Breast epithelium (tissue), 3 donors: ENCODE results near the gene DUSP22.

ENCODE experiments used
- POLR2A ChIP-seq: fragments of 450-650 bp; IDR thresholded peaks from one replicate; pipeline ENCODE4 v1.6.1; 2016; ENCODE audit warnings: antibody characterized with exemption, mild to moderate bottlenecking, moderate library complexity
- TF ChIP-seq, protein P1 (sequence below), 3 donors: fragments of 450-650 bp; IDR thresholded peaks; one replicate each; pipeline ENCODE4 v1.5.1; 2016 to 2017; ENCODE audit warnings: antibody characterized with exemption in 3 of 3, mild to moderate bottlenecking in 3 of 3, moderate library complexity in 3 of 3

GRCh38 chr6:250676-251075 is 41.6 kb upstream of the DUSP22 start:
- TF ChIP-seq, protein P1, sequence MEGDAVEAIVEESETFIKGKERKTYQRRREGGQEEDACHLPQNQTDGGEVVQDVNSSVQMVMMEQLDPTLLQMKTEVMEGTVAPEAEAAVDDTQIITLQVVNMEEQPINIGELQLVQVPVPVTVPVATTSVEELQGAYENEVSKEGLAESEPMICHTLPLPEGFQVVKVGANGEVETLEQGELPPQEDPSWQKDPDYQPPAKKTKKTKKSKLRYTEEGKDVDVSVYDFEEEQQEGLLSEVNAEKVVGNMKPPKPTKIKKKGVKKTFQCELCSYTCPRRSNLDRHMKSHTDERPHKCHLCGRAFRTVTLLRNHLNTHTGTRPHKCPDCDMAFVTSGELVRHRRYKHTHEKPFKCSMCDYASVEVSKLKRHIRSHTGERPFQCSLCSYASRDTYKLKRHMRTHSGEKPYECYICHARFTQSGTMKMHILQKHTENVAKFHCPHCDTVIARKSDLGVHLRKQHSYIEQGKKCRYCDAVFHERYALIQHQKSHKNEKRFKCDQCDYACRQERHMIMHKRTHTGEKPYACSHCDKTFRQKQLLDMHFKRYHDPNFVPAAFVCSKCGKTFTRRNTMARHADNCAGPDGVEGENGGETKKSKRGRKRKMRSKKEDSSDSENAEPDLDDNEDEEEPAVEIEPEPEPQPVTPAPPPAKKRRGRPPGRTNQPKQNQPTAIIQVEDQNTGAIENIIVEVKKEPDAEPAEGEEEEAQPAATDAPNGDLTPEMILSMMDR (IDR thresholded peaks at IDR 0.05), result no peak
- TF ChIP-seq POLR2A, result no peak
